Osteoblast (primary cell): ENCODE measurements around the gene COL5A2. TPM values are rescaled to one million over a fixed set of nuclear protein-coding genes. Genes with fewer than 3 reads are reported as not detected.

ENCODE experiments used
- DNase-seq: peaks from one replicate; pipeline ENCODE4 v3.0.0; 2011; ENCODE audit warnings: low spot score, mixed read lengths; ENCODE audit not compliant: insufficient read length; ENCODE audit errors: missing footprints
- H2AFZ ChIP-seq: 2 replicates; pipeline ENCODE4 v1.6.0; 2011; ENCODE audit warnings: mild to moderate bottlenecking, low read length
- H3K27ac ChIP-seq: 2 replicates; pipeline ENCODE4 v1.5.1; 2011; ENCODE audit warnings: mild to moderate bottlenecking, low read depth, low read length, moderate library complexity
- H3K27me3 ChIP-seq: 2 replicates; pipeline ENCODE4 v1.6.0; 2012; ENCODE audit warnings: mild to moderate bottlenecking, control low read depth, inconsistent platforms, low read length, moderate library complexity; ENCODE audit not compliant: insufficient read depth
- H3K36me3 ChIP-seq: 2 replicates; pipeline ENCODE4 v1.5.1; 2011; ENCODE audit warnings: mild to moderate bottlenecking, low read length, control low read depth, moderate library complexity; ENCODE audit not compliant: insufficient read depth
- H3K4me1 ChIP-seq: 2 replicates; pipeline ENCODE4 v1.5.1; 2011; ENCODE audit warnings: mild to moderate bottlenecking, low read length, control low read depth, moderate library complexity; ENCODE audit not compliant: insufficient read depth
- H3K4me2 ChIP-seq: 2 replicates; pipeline ENCODE4 v1.6.0; 2011; ENCODE audit warnings: mild to moderate bottlenecking, low read length; ENCODE audit not compliant: insufficient read depth
- H3K4me3 ChIP-seq: fragments of 200-600 bp; sonication (generic); 3 replicates; pipeline ENCODE4 v1.5.1; 2012; ENCODE audit warnings: mild to moderate bottlenecking, low read length, inconsistent platforms; ENCODE audit not compliant: insufficient read depth
- H3K79me2 ChIP-seq: 2 replicates; pipeline ENCODE4 v1.6.0; 2012; ENCODE audit warnings: mild to moderate bottlenecking, low read length, control low read depth, inconsistent platforms; ENCODE audit not compliant: insufficient read depth
- H3K9me3 ChIP-seq: 2 replicates; pipeline ENCODE4 v1.5.1; 2011; ENCODE audit warnings: low read depth, low read length, control low read depth
- H4K20me1 ChIP-seq: 2 replicates; pipeline ENCODE4 v1.6.0; 2012; ENCODE audit warnings: mild to moderate bottlenecking, low read length, control low read depth; ENCODE audit not compliant: insufficient read depth
- total RNA-seq: library from RNA; depleted of rRNA; stranded (reverse); fragments of >200 nt; gene quantifications from 2 replicates; pipeline ENCODE4 v1.2.3, GENCODE V29; 2012
- TF ChIP-seq, protein P1 (sequence below): IDR thresholded peaks from 2 replicates; pipeline ENCODE4 v1.5.1; 2011; ENCODE audit warnings: mild to moderate bottlenecking, low read depth, low read length, moderate library complexity; ENCODE audit errors: extremely low read depth

Gene COL5A2
- total RNA-seq, 1 donor, result 879 TPM

- Histone ChIP-seq H3K27ac (peak overlapping the region; percentile 31), H3K79me2 (peaks cover 2% of the 10 kb centered on the region), H4K20me1 (no peaks in the 10 kb centered on the region), H3K9me3 (no peaks in the 10 kb centered on the region), H3K36me3 (peaks cover 100% of the 10 kb centered on the region), H3K4me3 (no peak overlapping the region), H3K4me2 (no peak overlapping the region), H2AFZ (no peak overlapping the region), H3K27me3 (no peaks in the 10 kb centered on the region), H3K4me1 (peaks cover 22% of the 10 kb centered on the region)
- no peak for DNase-seq
- TF ChIP-seq, protein P1, sequence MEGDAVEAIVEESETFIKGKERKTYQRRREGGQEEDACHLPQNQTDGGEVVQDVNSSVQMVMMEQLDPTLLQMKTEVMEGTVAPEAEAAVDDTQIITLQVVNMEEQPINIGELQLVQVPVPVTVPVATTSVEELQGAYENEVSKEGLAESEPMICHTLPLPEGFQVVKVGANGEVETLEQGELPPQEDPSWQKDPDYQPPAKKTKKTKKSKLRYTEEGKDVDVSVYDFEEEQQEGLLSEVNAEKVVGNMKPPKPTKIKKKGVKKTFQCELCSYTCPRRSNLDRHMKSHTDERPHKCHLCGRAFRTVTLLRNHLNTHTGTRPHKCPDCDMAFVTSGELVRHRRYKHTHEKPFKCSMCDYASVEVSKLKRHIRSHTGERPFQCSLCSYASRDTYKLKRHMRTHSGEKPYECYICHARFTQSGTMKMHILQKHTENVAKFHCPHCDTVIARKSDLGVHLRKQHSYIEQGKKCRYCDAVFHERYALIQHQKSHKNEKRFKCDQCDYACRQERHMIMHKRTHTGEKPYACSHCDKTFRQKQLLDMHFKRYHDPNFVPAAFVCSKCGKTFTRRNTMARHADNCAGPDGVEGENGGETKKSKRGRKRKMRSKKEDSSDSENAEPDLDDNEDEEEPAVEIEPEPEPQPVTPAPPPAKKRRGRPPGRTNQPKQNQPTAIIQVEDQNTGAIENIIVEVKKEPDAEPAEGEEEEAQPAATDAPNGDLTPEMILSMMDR, result no peak
Observed at GRCh38 chr2:188997263-188997662, 182.3 kb downstream of the COL5A2 start.

- peaks cover 2% of the 10 kb centered on the region for H3K79me2 ChIP-seq
- H3K4me2 ChIP-seq, result no peak overlapping the region
- no peak overlapping the region for H2AFZ ChIP-seq
- H3K36me3 ChIP-seq, result peaks cover 100% of the 10 kb centered on the region
- H3K27me3 ChIP-seq, result no peaks in the 10 kb centered on the region
- H3K9me3 ChIP-seq, result no peaks in the 10 kb centered on the region
- H3K4me1 ChIP-seq, result no peaks in the 10 kb centered on the region
- peak overlapping the region; percentile 35 for H3K27ac ChIP-seq
- TF ChIP-seq, protein P1, result no peak
- no peaks in the 10 kb centered on the region for H4K20me1 ChIP-seq
- DNase-seq, result no peak
- no peak overlapping the region for H3K4me3 ChIP-seq
Observed at GRCh38 chr2:188993247-188993646, 186.3 kb downstream of the COL5A2 start.

DNA sequence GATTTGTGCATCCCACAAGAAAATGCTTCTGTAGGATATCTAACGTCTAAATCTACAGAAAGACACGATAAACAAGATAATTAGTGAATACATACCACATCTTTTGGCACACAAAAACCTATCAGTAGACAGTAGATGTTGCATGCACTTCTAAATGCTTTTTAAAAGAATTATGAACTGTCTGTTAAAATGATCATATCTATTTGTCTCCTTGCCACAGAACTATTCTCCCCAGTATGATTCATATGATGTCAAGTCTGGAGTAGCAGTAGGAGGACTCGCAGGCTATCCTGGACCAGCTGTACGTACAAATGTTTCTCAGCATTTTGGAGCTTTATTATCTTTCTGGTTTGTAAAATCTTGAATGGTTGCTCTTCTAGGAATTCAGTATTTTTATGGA, 192.7 kb downstream of the COL5A2 start:
- DNase-seq, result no peak
- Histone ChIP-seq H3K27me3 (no peaks in the 10 kb centered on the region), H4K20me1 (no peaks in the 10 kb centered on the region), H3K4me3 (no peak overlapping the region), H3K27ac (peak overlapping the region; percentile 93), H2AFZ (no peak overlapping the region), H3K79me2 (peaks cover 21% of the 10 kb centered on the region), H3K4me2 (no peak overlapping the region), H3K4me1 (peaks cover 41% of the 10 kb centered on the region), H3K9me3 (no peaks in the 10 kb centered on the region), H3K36me3 (peaks cover 72% of the 10 kb centered on the region)
- TF ChIP-seq, protein P1, result no peak

DNA sequence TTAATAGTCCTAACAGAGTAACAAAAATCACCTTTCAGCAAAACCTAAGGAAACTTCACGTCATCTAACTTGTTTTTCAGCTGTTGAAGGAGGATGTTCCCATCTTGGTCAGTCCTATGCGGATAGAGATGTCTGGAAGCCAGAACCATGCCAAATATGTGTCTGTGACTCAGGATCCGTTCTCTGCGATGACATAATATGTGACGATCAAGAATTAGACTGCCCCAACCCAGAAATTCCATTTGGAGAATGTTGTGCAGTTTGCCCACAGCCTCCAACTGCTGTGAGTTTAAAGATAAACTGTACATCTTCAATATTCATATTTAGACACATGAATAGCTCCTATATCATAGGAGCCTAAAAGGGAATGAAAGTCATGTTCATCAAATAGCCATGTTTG, 194.9 kb downstream of the COL5A2 start:
- Histone ChIP-seq H3K9me3 (no peaks in the 10 kb centered on the region), H4K20me1 (no peaks in the 10 kb centered on the region), H3K79me2 (peaks cover 36% of the 10 kb centered on the region), H3K36me3 (peaks cover 50% of the 10 kb centered on the region), H3K4me3 (no peak overlapping the region), H3K4me2 (peak overlapping the region; percentile 66), H2AFZ (no peak overlapping the region), H3K27ac (peak overlapping the region; percentile 93), H3K27me3 (no peaks in the 10 kb centered on the region), H3K4me1 (peaks cover 56% of the 10 kb centered on the region)
- no peak for DNase-seq
- TF ChIP-seq, protein P1, result no peak
